Measurements from ENCODE around the gene USH1G. TPM values are rescaled to one million over a fixed set of nuclear protein-coding genes. Genes with fewer than 3 reads are reported as not detected.

Gene USH1G
- total and polyA plus RNA-seq, 2 of the 13 experiments (the other 11 are each of a cell fraction or from before 2014, with no cell fraction given) = 0.04 TPM; not detected in 1

DNA sequence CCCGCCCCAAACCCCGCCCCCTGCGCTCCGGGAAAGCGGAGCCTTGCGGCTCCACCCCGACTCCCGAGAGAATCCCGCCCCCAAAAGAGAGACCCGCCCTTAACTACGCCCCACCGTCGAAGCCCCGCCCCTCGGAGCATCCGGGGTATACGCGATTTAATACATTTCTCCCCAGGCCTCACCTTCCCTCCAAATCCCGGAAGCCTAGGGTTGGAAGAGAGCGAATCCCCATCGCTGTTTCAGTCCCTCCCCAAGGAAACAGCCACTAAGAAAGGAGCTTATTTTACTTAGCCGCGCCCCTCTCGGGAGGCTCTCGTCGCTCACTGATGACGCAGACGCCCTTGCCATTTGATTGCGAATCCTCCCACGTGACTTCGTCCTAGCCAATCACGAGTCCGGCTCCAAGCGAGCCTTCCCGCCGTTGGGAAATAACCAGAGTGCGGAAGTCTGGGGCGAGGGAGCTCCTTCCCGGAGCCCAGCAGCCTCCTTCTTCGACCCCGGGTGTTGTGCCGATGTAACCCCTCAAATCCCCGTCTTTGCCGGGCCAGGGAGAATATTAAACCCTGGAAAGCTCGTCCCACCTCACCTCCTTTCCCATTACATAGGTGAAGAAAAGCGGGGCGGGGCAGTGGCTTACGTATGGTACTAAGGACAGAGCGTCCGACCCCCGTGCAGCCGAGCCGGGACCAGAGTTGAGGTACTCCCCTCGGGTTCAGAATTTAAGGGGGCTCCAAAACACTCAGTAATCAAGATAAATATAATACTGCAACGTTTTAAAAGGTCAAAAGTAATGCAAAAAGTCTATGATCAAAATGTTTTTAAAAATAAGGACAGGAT lies 49.8 kb downstream of the USH1G start (continued):
- TF ChIP-seq ZNF326 (CRISPR knock-in tag; IDR thresholded peaks at IDR 0.05; ENCODE audit: borderline replicate concordance) (no peak), RFX1 (IDR thresholded peaks at IDR 0.05) (no peak), ZNF841 (CRISPR knock-in tag; IDR thresholded peaks at IDR 0.05; ENCODE audit: borderline replicate concordance) (no peak), SP5 (CRISPR knock-in tag; IDR thresholded peaks at IDR 0.05; ENCODE audit: borderline replicate concordance, low read depth) (peak; percentile 53), ZNF451 (CRISPR knock-in tag; IDR thresholded peaks at IDR 0.05) (peak; percentile 40; the same call in 1 of the 2 replicates), BORCS8-MEF2B (CRISPR knock-in tag; IDR thresholded peaks at IDR 0.05) (0 out of 2 replicates have a peak, but pooled peaks have one; percentile 61), HCFC1 (IDR thresholded peaks at IDR 0.05; ENCODE audit: low read depth, low read length) (peak; percentile 84), ZNF7 (CRISPR knock-in tag; IDR thresholded peaks at IDR 0.05) (no peak), NR2F2 (IDR thresholded peaks at IDR 0.05; ENCODE audit: borderline replicate concordance, low read depth) (peak; percentile 69; the same call in 1 of the 2 replicates), ZNF468 (CRISPR knock-in tag; IDR thresholded peaks at IDR 0.05) (no peak), ZFP37 (CRISPR knock-in tag; IDR thresholded peaks at IDR 0.05; ENCODE audit: borderline replicate concordance) (no peak), ZNF331 (CRISPR knock-in tag; IDR thresholded peaks at IDR 0.05) (peak; percentile 50; the same call in 1 of the 2 replicates), ZNF503 (CRISPR knock-in tag; IDR thresholded peaks at IDR 0.05) (0 out of 2 replicates have a peak, but pooled peaks have one; percentile 40), RAD51 (IDR thresholded peaks at IDR 0.05; ENCODE audit: borderline replicate concordance) (peak; percentile 97), ZNF230 (CRISPR knock-in tag; IDR thresholded peaks at IDR 0.05) (no peak), JUNB (CRISPR knock-in tag; IDR thresholded peaks at IDR 0.05; ENCODE audit: borderline replicate concordance) (no peak), PHF8 (CRISPR knock-in tag; IDR thresholded peaks at IDR 0.05) (peak; percentile 70), ZNF329 (CRISPR knock-in tag; IDR thresholded peaks at IDR 0.05; ENCODE audit: low read depth) (no peak), NR3C1 (CRISPR knock-in tag; IDR thresholded peaks at IDR 0.05) (no peak), ZNF446 (CRISPR knock-in tag; IDR thresholded peaks at IDR 0.05) (no peak), YY1 (IDR thresholded peaks at IDR 0.05; ENCODE audit: insufficient read depth, insufficient replicate concordance, low read depth, low read length) (peak; percentile 70), ATF7-NPFF (CRISPR knock-in tag; IDR thresholded peaks at IDR 0.05; ENCODE audit: low read depth) (no peak; the same call in 1 of the 2 replicates)
- TF ChIP-seq, protein P1, sequence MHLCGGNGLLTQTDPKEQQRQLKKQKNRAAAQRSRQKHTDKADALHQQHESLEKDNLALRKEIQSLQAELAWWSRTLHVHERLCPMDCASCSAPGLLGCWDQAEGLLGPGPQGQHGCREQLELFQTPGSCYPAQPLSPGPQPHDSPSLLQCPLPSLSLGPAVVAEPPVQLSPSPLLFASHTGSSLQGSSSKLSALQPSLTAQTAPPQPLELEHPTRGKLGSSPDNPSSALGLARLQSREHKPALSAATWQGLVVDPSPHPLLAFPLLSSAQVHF (CRISPR knock-in tag; IDR thresholded peaks at IDR 0.05) = no peak
- TF ChIP-seq, protein P2, sequence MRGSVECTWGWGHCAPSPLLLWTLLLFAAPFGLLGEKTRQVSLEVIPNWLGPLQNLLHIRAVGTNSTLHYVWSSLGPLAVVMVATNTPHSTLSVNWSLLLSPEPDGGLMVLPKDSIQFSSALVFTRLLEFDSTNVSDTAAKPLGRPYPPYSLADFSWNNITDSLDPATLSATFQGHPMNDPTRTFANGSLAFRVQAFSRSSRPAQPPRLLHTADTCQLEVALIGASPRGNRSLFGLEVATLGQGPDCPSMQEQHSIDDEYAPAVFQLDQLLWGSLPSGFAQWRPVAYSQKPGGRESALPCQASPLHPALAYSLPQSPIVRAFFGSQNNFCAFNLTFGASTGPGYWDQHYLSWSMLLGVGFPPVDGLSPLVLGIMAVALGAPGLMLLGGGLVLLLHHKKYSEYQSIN (CRISPR knock-in tag; IDR thresholded peaks at IDR 0.05; ENCODE audit: borderline replicate concordance) = no peak

Data from HepG2 (cell line).